Chondrocyte (in vitro differentiated cells): Measurements from ENCODE around the gene KRTAP5-10. TPM values are rescaled to one million over a fixed set of nuclear protein-coding genes. Genes with fewer than 3 reads are reported as not detected.
"Not testable (repeated sequence)": the region's sequence is repeated elsewhere in the genome, so short reads cannot be mapped to it uniquely, and the experiment has no call there.

Source experiments
- DNase-seq: peaks from one replicate; pipeline ENCODE4 v3.0.0; 2021; ENCODE audit warnings: mixed read lengths, low spot score
- H3K27ac Mint-ChIP-seq: one replicate; pipeline ENCODE4 v1.8.0; 2021; ENCODE audit warnings: mild to moderate bottlenecking, moderate library complexity, mixed read lengths; ENCODE audit not compliant: unreplicated experiment
- H3K27me3 Mint-ChIP-seq: 2 replicates; pipeline ENCODE4 v1.8.0; 2021; ENCODE audit warnings: low read depth, mixed read lengths
- H3K36me3 Mint-ChIP-seq: 2 replicates; pipeline ENCODE4 v1.8.0; 2021; ENCODE audit warnings: low read depth, mixed read lengths
- H3K4me1 Mint-ChIP-seq: 2 replicates; pipeline ENCODE4 v1.8.0; 2021; ENCODE audit warnings: low read depth, mild to moderate bottlenecking, mixed read lengths
- H3K4me3 Mint-ChIP-seq: one replicate; pipeline ENCODE4 v1.8.0; 2021; ENCODE audit warnings: mild to moderate bottlenecking, moderate library complexity, mixed read lengths; ENCODE audit not compliant: unreplicated experiment
- H3K9me3 Mint-ChIP-seq: 2 replicates; pipeline ENCODE4 v1.8.0; 2021; ENCODE audit warnings: low read depth, mixed read lengths
- total RNA-seq: library from RNA; stranded (reverse); gene quantifications from 3 replicates; pipeline ENCODE4 v1.2.1, GENCODE V29; 2021
- TF ChIP-seq, protein P1 (sequence below): fragments of 200-600 bp; sonication (generic); IDR thresholded peaks from 2 replicates; pipeline ENCODE4 v1.5.0; 2021; ENCODE audit warnings: antibody characterized with exemption, mild to moderate bottlenecking, moderate library complexity

The KRTAP5-10 gene
- total RNA-seq, 1 donor from 2014 or later, result not detected

DNA sequence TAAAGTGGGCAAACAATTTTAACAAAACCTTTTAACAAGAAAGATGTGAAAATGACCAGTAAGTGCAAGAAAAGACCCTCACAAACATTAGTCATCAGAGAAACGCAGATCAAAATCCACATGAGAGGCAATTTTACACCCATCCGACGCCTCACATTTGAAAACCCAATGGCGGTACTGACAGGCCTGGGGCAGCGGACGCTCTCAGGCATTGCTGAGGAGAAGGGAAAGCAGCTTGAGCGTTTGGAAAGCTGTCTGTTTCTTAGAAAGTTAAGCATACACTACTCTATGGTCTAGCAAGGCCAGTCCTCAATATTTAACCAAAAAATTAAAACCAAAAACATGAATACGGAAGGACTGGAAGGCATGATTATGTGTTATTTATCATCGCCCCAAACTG lies 29.5 kb upstream of the KRTAP5-10 start:
- TF ChIP-seq, protein P1, sequence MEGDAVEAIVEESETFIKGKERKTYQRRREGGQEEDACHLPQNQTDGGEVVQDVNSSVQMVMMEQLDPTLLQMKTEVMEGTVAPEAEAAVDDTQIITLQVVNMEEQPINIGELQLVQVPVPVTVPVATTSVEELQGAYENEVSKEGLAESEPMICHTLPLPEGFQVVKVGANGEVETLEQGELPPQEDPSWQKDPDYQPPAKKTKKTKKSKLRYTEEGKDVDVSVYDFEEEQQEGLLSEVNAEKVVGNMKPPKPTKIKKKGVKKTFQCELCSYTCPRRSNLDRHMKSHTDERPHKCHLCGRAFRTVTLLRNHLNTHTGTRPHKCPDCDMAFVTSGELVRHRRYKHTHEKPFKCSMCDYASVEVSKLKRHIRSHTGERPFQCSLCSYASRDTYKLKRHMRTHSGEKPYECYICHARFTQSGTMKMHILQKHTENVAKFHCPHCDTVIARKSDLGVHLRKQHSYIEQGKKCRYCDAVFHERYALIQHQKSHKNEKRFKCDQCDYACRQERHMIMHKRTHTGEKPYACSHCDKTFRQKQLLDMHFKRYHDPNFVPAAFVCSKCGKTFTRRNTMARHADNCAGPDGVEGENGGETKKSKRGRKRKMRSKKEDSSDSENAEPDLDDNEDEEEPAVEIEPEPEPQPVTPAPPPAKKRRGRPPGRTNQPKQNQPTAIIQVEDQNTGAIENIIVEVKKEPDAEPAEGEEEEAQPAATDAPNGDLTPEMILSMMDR, result no peak
- Mint-ChIP-seq H3K4me1 (no peaks in the 10 kb centered on the region), H3K9me3 (no peaks in the 10 kb centered on the region), H3K4me3 (no peak overlapping the region), H3K36me3 (no peaks in the 10 kb centered on the region), H3K27ac (no peak overlapping the region), H3K27me3 (peaks cover 2% of the 10 kb centered on the region)
- no peak for DNase-seq

DNA sequence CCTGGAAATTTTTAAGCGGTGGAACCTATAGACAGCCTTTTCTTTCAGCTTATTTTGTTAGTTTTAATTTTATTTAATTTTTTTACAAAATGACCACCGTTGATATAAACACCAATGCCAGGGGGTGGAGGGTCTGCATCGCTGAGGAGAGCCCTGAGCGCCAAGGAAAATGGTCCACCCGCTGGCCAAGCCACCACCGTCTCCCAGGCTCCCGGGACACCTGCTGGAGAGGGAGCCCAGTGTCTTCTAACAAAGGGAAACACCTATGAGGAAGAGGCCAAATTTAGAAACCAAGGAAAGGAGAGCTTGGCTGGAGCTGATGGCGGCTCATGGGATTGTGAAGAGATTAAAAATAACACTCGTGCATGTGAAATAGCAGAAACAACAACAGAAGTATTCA lies 27.8 kb upstream of the KRTAP5-10 start:
- H3K27ac Mint-ChIP-seq, result no peak overlapping the region
- H3K27me3 Mint-ChIP-seq, result peaks cover 4% of the 10 kb centered on the region
- no peak for DNase-seq
- no peaks in the 10 kb centered on the region for H3K4me1 Mint-ChIP-seq
- no peak overlapping the region for H3K4me3 Mint-ChIP-seq
- no peaks in the 10 kb centered on the region for H3K36me3 Mint-ChIP-seq
- TF ChIP-seq, protein P1, result no peak
- no peaks in the 10 kb centered on the region for H3K9me3 Mint-ChIP-seq

DNA sequence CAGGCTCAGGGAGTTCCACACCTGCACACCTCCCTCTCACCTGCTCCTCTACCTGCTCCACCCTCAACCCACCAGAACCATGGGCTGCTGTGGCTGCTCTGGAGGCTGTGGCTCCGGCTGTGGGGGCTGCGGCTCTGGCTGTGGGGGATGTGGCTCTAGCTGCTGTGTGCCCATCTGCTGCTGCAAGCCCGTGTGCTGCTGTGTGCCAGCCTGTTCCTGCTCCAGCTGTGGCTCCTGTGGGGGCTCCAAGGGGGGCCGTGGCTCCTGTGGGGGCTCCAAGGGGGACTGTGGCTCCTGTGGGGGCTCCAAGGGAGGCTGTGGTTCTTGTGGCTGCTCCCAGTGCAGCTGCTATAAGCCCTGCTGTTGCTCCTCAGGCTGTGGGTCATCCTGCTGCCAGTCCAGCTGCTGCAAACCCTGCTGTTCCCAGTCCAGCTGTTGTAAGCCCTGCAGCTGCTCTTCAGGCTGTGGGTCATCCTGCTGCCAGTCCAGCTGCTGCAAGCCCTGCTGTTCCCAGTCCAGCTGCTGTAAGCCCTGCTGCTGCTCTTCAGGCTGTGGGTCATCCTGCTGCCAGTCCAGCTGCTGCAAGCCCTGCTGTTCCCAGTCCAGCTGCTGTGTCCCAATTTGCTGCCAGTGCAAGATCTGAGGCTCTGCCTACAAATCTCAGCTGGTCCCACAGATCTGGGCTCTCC lies 27.2 kb upstream of the KRTAP5-10 start, which contains the start of gene KRTAP5-8:
Gene KRTAP5-8, plus strand, starts transcription at position 49 of the 689 bp plus-strand sequence. Its CDS starts 31 bp downstream, at position 80.
- H3K27ac Mint-ChIP-seq, H3K9me3 Mint-ChIP-seq: not testable (repeated sequence)

DNA sequence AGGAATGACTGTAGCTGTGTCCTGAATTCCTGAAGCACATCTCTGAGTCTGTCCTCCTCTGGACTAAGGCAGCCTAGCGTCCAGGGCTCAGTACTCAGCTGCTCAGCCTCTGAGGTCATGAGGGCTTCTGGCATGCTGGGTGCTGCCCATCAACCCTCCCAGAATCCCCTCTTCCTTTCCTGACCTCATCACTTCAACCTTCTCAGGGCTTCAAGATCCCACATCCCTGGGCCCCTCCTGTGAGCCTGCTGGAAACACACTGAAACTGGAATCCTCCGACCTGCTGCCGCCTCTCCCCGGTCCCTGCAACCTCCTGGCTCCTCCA lies 26.7 kb upstream of the KRTAP5-10 start:
- Mint-ChIP-seq H3K4me3 (no peak overlapping the region), H3K27ac (no peak overlapping the region), H3K27me3 (peaks cover 7% of the 10 kb centered on the region), H3K36me3 (no peaks in the 10 kb centered on the region), H3K9me3 (no peaks in the 10 kb centered on the region), H3K4me1 (no peaks in the 10 kb centered on the region)
- no peak for DNase-seq
- TF ChIP-seq, protein P1, result no peak

More for the DNA sequence above, 27.2 kb upstream of the KRTAP5-10 start, which contains the start of gene KRTAP5-8:
- not testable (repeated sequence) for DNase-seq, H3K27me3 Mint-ChIP-seq, H3K4me3 Mint-ChIP-seq, H3K4me1 Mint-ChIP-seq, H3K36me3 Mint-ChIP-seq

DNA sequence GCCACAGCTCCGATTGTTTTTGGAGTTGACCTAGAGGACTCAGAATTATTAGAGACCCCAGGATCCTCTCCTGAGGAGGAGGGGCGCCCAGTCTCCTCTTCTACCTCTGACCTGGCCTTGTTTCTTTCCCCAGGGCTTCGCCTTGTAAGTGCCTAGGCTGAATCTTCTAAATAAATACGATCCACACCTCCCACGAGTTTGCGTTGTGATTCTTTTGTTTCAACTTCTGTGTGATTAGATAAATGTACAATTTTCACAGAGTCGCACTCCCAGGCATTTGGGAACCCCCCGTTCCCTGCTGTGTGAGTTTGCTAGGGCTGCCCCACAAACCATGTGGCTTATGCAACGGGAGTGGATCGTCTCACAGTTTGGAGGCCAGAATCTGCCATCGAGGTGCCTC lies 26.3 kb upstream of the KRTAP5-10 start:
- H3K4me1 Mint-ChIP-seq, result no peaks in the 10 kb centered on the region
- H3K27ac Mint-ChIP-seq, result no peak overlapping the region
- no peaks in the 10 kb centered on the region for H3K9me3 Mint-ChIP-seq
- no peaks in the 10 kb centered on the region for H3K36me3 Mint-ChIP-seq
- DNase-seq, result no peak
- H3K4me3 Mint-ChIP-seq, result no peak overlapping the region
- H3K27me3 Mint-ChIP-seq, result peaks cover 7% of the 10 kb centered on the region
- TF ChIP-seq, protein P1, result no peak

DNA sequence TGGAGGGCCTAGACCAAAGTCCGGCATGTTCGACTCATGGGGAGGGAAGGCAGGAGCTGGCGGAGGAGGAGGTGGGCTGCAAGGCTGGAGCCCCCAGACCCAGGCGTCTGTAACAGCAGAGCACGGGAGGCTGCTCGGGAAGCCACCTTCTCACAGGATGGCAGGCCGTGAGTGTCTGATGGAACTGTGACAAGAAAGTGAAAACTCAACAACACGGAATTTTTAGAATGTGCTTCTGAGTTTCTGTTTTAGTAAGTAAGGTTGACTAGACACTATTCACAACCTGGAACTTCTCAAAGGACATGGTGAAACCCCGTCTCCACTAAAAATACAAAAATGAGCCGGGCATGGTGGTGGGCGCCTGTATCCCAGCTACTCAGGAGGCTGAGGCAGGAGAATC lies 25.4 kb upstream of the KRTAP5-10 start:
- H3K9me3 Mint-ChIP-seq, H3K27ac Mint-ChIP-seq, H3K27me3 Mint-ChIP-seq, H3K4me1 Mint-ChIP-seq, DNase-seq, H3K4me3 Mint-ChIP-seq, H3K36me3 Mint-ChIP-seq: not testable (repeated sequence)

DNA sequence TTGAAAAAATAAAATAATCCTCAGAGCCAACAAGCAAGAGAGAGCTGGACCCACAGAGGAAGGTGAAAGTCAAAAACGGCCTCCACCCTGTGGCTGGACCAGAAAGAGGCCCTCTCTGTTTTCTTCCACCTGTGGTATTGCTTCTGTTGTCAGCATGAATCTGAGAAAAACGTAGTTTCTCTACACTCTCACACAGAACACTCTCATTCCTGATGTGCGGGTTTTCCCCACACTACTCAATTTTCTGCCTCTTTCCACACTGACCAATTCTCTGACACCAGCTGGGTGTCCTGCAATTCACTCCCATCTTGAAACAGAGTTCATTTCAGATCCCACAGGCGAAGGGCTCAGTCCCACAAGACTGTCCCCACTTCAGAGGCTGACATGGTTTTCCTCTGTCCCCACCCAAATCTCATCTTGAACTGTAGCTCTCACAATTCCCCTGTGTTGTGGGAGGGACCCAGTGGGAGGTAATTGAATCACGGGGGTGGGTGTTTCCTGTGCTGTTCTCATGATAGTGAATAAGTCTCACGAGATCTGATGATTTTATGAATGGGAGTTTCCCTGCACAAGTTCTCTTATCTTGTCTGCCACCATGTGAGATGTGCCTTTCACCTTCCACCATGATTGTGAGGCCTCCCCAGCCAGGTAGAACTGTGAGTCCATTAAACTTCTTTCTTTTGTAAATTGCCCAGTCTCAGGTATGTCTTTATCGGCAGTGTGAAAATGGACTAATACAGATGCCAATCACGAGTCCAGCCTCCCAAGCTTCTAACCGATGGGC lies 24.6 kb upstream of the KRTAP5-10 start:
- not testable (repeated sequence) for H3K9me3 Mint-ChIP-seq, H3K4me3 Mint-ChIP-seq, H3K27ac Mint-ChIP-seq

More for the DNA sequence above, 24.6 kb upstream of the KRTAP5-10 start:
- not testable (repeated sequence) for H3K27me3 Mint-ChIP-seq, H3K4me1 Mint-ChIP-seq, DNase-seq, H3K36me3 Mint-ChIP-seq
